Mesothelial cell of epicardium (in vitro differentiated cells): ENCODE results near the gene ELMO1. TPM values are rescaled to one million over a fixed set of nuclear protein-coding genes. Genes with fewer than 3 reads are reported as not detected.

ENCODE experiments used
- DNase-seq, 2 experiments: peaks; one replicate each; pipeline ENCODE4 v3.0.0; 2021; ENCODE audit warnings: low spot score in 2 of 2; ENCODE audit not compliant: unreplicated experiment in 2 of 2
- H3K27ac Mint-ChIP-seq: 2 replicates; pipeline ENCODE4 v1.8.0; 2021; ENCODE audit warnings: mixed read lengths
- H3K27me3 Mint-ChIP-seq: 2 replicates; pipeline ENCODE4 v1.8.0; 2021; ENCODE audit warnings: low read depth, mixed read lengths
- H3K36me3 Mint-ChIP-seq: 2 replicates; pipeline ENCODE4 v1.8.0; 2021; ENCODE audit warnings: mixed read lengths
- H3K4me1 Mint-ChIP-seq: 2 replicates; pipeline ENCODE4 v1.8.0; 2021; ENCODE audit warnings: mixed read lengths
- H3K4me3 Mint-ChIP-seq: 2 replicates; pipeline ENCODE4 v1.8.0; 2021; ENCODE audit warnings: mild to moderate bottlenecking, moderate library complexity, mixed read lengths
- H3K9me3 Mint-ChIP-seq: 2 replicates; pipeline ENCODE4 v1.8.0; 2021; ENCODE audit warnings: mixed read lengths
- CTCF ChIP-seq: fragments of 200-600 bp; sonication (generic); IDR thresholded peaks from one replicate; pipeline ENCODE4 v1.5.0; 2021; ENCODE audit warnings: antibody characterized with exemption; ENCODE audit not compliant: unreplicated experiment
- total RNA-seq: library from RNA; stranded (reverse); gene quantifications from 3 replicates; pipeline ENCODE4 v1.2.1, GENCODE V29; 2021

Gene ELMO1
- total RNA-seq, 1 donor from 2014 or later, result 9.6 TPM

DNA sequence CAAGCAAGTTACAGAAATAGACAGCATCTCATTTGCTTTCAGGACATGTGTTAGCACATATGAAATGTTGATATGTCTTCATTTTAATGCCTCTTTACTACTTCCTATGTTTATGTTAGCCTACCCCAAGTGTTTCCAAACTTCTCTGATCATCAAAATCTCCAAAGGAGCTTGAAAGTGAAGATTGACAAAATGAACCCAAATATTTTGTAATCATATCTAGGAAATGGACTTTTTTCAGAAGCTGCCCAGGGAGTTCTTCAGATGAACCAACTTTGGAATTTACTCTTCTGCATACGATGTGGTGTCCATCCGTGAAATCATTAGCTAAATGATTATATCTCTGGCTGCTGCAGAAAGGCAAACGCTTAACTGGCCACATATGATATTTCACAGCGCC, 623.2 kb downstream of the ELMO1 start:
- Mint-ChIP-seq H3K27ac (no peak overlapping the region), H3K4me3 (no peak overlapping the region), H3K36me3 (peaks cover 2% of the 10 kb centered on the region), H3K27me3 (peaks cover 9% of the 10 kb centered on the region), H3K4me1 (no peaks in the 10 kb centered on the region), H3K9me3 (peaks cover 14% of the 10 kb centered on the region)
- TF ChIP-seq CTCF, result no peak
- DNase-seq, result no peak

- no peak for TF ChIP-seq CTCF
- Mint-ChIP-seq H3K4me3 (no peak overlapping the region), H3K9me3 (no peaks in the 10 kb centered on the region), H3K36me3 (no peaks in the 10 kb centered on the region), H3K27ac (no peak overlapping the region), H3K27me3 (peaks cover 9% of the 10 kb centered on the region), H3K4me1 (no peaks in the 10 kb centered on the region)
- DNase-seq, result no peak
Measured at GRCh38 chr7:36823353-36823752, 625.3 kb downstream of the ELMO1 start.

DNA sequence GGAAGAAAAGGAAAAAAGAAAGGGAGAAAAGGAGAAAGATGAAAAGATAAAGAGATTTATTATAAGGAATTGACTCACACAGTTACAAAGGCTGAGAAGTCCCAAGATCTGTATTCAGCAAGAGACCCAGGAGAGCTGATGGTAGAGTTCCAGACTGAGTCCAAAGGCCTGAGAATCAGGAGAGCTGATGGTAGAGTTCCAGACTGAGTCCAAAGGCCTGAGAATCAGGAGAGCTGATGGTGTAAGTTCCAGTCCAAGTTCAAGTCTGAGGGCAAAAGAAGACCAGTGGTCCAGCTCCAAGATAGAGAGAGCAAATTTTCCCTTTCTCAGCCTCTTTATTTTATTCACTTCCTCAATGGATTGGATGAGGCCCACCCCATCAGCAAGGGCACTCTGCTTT, 627.0 kb downstream of the ELMO1 start:
- peaks cover 1% of the 10 kb centered on the region for H3K9me3 Mint-ChIP-seq
- TF ChIP-seq CTCF, result no peak
- no peak overlapping the region for H3K27ac Mint-ChIP-seq
- no peak overlapping the region for H3K4me3 Mint-ChIP-seq
- no peaks in the 10 kb centered on the region for H3K4me1 Mint-ChIP-seq
- peaks cover 9% of the 10 kb centered on the region for H3K27me3 Mint-ChIP-seq
- no peak for DNase-seq
- no peaks in the 10 kb centered on the region for H3K36me3 Mint-ChIP-seq

DNA sequence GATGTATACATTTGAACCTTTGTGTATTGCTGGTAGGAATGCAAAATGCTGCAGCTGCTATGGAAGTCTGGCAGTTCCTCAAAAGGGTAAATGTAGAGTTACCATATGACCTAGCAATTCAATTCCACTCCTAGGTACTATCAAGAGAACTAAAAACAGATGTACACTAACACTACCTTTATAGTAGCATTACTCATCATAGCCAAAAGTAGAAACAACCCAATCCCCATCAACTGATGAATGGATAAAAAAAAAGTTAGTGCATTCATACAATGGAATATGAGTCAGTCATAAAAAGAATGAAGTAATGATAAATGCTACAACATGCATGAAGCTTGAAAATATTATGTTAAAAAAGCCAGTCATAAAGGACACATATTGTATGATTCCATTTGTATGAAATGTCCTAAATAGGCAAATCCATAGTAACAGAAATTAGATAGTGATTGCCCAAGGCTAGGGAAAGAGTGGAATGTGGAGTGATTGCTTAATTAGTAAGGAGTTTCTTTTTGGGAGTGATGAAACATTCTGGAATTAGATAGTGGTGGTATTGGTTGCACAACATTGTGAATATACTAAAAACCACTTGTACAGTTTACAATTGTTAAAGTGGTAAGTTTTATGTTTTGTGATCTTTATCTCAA, 628.0 kb downstream of the ELMO1 start:
- H3K36me3 Mint-ChIP-seq, result peaks cover 3% of the 10 kb centered on the region
- no peak for TF ChIP-seq CTCF
- peaks cover 9% of the 10 kb centered on the region for H3K27me3 Mint-ChIP-seq
- peaks cover 11% of the 10 kb centered on the region for H3K9me3 Mint-ChIP-seq
- no peaks in the 10 kb centered on the region for H3K4me1 Mint-ChIP-seq
- DNase-seq, result no peak
- no peak overlapping the region for H3K27ac Mint-ChIP-seq
- H3K4me3 Mint-ChIP-seq, result no peak overlapping the region

GRCh38 chr7:36819639-36820038, 629.0 kb downstream of the ELMO1 start:
- peaks cover 3% of the 10 kb centered on the region for H3K36me3 Mint-ChIP-seq
- no peak for DNase-seq
- no peaks in the 10 kb centered on the region for H3K4me1 Mint-ChIP-seq
- no peaks in the 10 kb centered on the region for H3K27me3 Mint-ChIP-seq
- no peak for TF ChIP-seq CTCF
- no peak overlapping the region for H3K27ac Mint-ChIP-seq
- H3K9me3 Mint-ChIP-seq, result peaks cover 13% of the 10 kb centered on the region
- H3K4me3 Mint-ChIP-seq, result no peak overlapping the region

- peaks cover 3% of the 10 kb centered on the region for H3K36me3 Mint-ChIP-seq
- no peak for DNase-seq
- no peaks in the 10 kb centered on the region for H3K27me3 Mint-ChIP-seq
- TF ChIP-seq CTCF, result no peak
- peaks cover 13% of the 10 kb centered on the region for H3K9me3 Mint-ChIP-seq
- peaks cover 6% of the 10 kb centered on the region for H3K4me1 Mint-ChIP-seq
- no peak overlapping the region for H3K27ac Mint-ChIP-seq
- H3K4me3 Mint-ChIP-seq, result no peak overlapping the region
Measured at GRCh38 chr7:36814311-36814710, 634.4 kb downstream of the ELMO1 start.
